SK-N-SH (cell line): ENCODE measurements around the gene ERN1. TPM values are rescaled to one million over a fixed set of nuclear protein-coding genes. Genes with fewer than 3 reads are reported as not detected.

ENCODE experiments used
- CTCF ChIA-PET: fragments of 300-600, 350-600 bp; formaldehyde crosslinking; extraction: SDS; loops from one replicate; lab custom pipeline; 2021; lab: Yijun Ruan, JAX
- POLR2A ChIA-PET: fragments of 350-600 bp; sonication (Branson Sonifier 250); formaldehyde crosslinking; extraction: SDS; loops from one replicate; lab custom pipeline; 2020; ENCODE audit warnings: antibody characterized with exemption, inconsistent platforms; lab: Yijun Ruan, JAX
- DNase-seq: peaks from one replicate; pipeline ENCODE4 v3.0.0; 2012
- H2AFZ ChIP-seq: fragments of 200-600 bp; sonication (generic); 2 replicates; pipeline ENCODE4 v1.8.1; 2016; ENCODE audit warnings: antibody characterized with exemption, mild to moderate bottlenecking, low read depth
- H3F3A ChIP-seq: fragments of 200-600 bp; sonication (generic); replicated peaks from 2 replicates; pipeline ENCODE3; 2016; ENCODE audit warnings: antibody characterized with exemption, mild to moderate bottlenecking; ENCODE audit not compliant: insufficient read depth
- H3K27ac ChIP-seq, 2 experiments: fragments of 200-500 bp in 1 of 2; fragments of 200-600 bp in 1 of 2; sonication (Bioruptor generic) in 1 of 2; sonication (generic), shearing (Covaris generic) in 1 of 2; 2 replicates each; pipeline versions ENCODE4 v1.5.1 to v1.6.1; 2014 to 2016; ENCODE audit warnings: low read depth in 2 of 2, inconsistent platforms in 1 of 2, low read length in 1 of 2, mild to moderate bottlenecking in 1 of 2, mixed read lengths in 1 of 2
- H3K27me3 ChIP-seq: fragments of 200-600 bp; sonication (generic), shearing (Covaris generic); 2 replicates; pipeline ENCODE4 v1.6.1; 2016; ENCODE audit warnings: mixed run types; ENCODE audit not compliant: insufficient read depth
- H3K36me3 ChIP-seq, 2 experiments: fragments of 200-500 bp in 1 of 2; fragments of 200-600 bp in 1 of 2; sonication (Bioruptor generic) in 1 of 2; sonication (generic) in 1 of 2; replicated peaks in 1 of 2; 2 replicates each; pipeline versions ENCODE3 to v1.5.1; 2014 to 2016; ENCODE audit warnings: low read length in 1 of 2, mild to moderate bottlenecking in 1 of 2; ENCODE audit not compliant: insufficient read depth in 2 of 2, control insufficient read depth in 1 of 2
- H3K4me1 ChIP-seq, 2 experiments: fragments of 200-500 bp in 1 of 2; fragments of 200-600 bp in 1 of 2; sonication (Bioruptor generic) in 1 of 2; sonication (generic), shearing (Covaris generic) in 1 of 2; 2 replicates each; pipeline versions ENCODE4 v1.5.1 to v1.6.1; 2014 to 2016; ENCODE audit warnings: low read depth in 1 of 2, low read length in 1 of 2, mixed run types in 1 of 2; ENCODE audit not compliant: insufficient read depth in 2 of 2, control insufficient read depth in 1 of 2
- H3K4me2 ChIP-seq: fragments of 200-600 bp; sonication (generic), shearing (Covaris generic); 2 replicates; pipeline ENCODE4 v1.6.1; 2017; ENCODE audit warnings: mixed run types
- H3K4me3 ChIP-seq, 2 experiments: fragments of 200-500 bp in 1 of 2; fragments of 200-600 bp in 1 of 2; sonication (Bioruptor generic) in 1 of 2; sonication (generic), shearing (Covaris generic) in 1 of 2; 2 replicates each; pipeline versions ENCODE4 v1.5.1 to v1.8.1; 2014 to 2016; ENCODE audit warnings: low read depth in 2 of 2, inconsistent platforms in 1 of 2, low read length in 1 of 2, mild to moderate bottlenecking in 1 of 2, mixed read lengths in 1 of 2, moderate library complexity in 1 of 2
- H3K79me2 ChIP-seq: fragments of 200-600 bp; sonication (generic); 2 replicates; pipeline ENCODE4 v1.8.1; 2017; ENCODE audit warnings: mild to moderate bottlenecking; ENCODE audit not compliant: insufficient read depth
- H3K9ac ChIP-seq: fragments of 200-600 bp; sonication (generic); 2 replicates; pipeline ENCODE4 v1.6.1; 2017; ENCODE audit warnings: mixed run types
- H3K9me2 ChIP-seq: fragments of 200-600 bp; sonication (generic); 2 replicates; pipeline ENCODE4 v1.6.1; 2017; ENCODE audit warnings: mixed run types
- H3K9me3 ChIP-seq: fragments of 200-600 bp; sonication (generic); 2 replicates; pipeline ENCODE4 v1.6.1; 2017; ENCODE audit warnings: mixed run types, mild to moderate bottlenecking, moderate library complexity
- H4K20me1 ChIP-seq: fragments of 200-600 bp; sonication (generic); 2 replicates; pipeline ENCODE4 v1.6.1; 2017; ENCODE audit warnings: mild to moderate bottlenecking, mixed run types; ENCODE audit not compliant: insufficient read depth
- CHD2 ChIP-seq: fragments of 150-350 bp; IDR thresholded peaks from 2 replicates; pipeline ENCODE4 v1.6.1; 2018; ENCODE audit warnings: low read length; ENCODE audit not compliant: partially characterized antibody
- CTCF ChIP-seq: fragments of 200-600 bp; sonication (generic); IDR thresholded peaks from 2 replicates; pipeline ENCODE4 v1.6.1; 2017; ENCODE audit warnings: antibody characterized with exemption, mild to moderate bottlenecking, moderate library complexity
- EZH2phosphoT487 ChIP-seq: fragments of 200-600 bp; sonication (generic); IDR thresholded peaks from 2 replicates; pipeline ENCODE4 v1.6.1; 2017; ENCODE audit warnings: low read depth, mixed run types, mild to moderate bottlenecking, antibody characterized with exemption, moderate library complexity, borderline replicate concordance
- FOXJ3 ChIP-seq: sonication (generic); formaldehyde crosslinking; IDR thresholded peaks from 2 replicates; pipeline ENCODE4 v1.5.1; 2020; ENCODE audit warnings: mild to moderate bottlenecking, missing genetic modification reagents
- FOXM1 ChIP-seq: IDR thresholded peaks from 2 replicates; pipeline ENCODE4 v1.4.0; 2012; ENCODE audit warnings: low read depth, mild to moderate bottlenecking
- IRF3 ChIP-seq: fragments of 150-350 bp; IDR thresholded peaks from 2 replicates; pipeline ENCODE4 v1.6.1; 2016; ENCODE audit warnings: mild to moderate bottlenecking, low read depth, low read length
- MXI1 ChIP-seq: IDR thresholded peaks from 2 replicates; pipeline ENCODE4 v1.6.1; 2012; ENCODE audit warnings: mild to moderate bottlenecking, low read depth, low read length, improper control_type of control experiment
- NRF1 ChIP-seq: IDR thresholded peaks from 2 replicates; pipeline ENCODE4 v1.6.1; 2012; ENCODE audit warnings: low read depth, mild to moderate bottlenecking, low read length
- PBX3 ChIP-seq: IDR thresholded peaks from 2 replicates; pipeline ENCODE4; 2012
- POLR2AphosphoS5 ChIP-seq: IDR thresholded peaks from 2 replicates; pipeline ENCODE4 v1.6.1; 2012; ENCODE audit warnings: low read depth, low read length
- RCOR1 ChIP-seq: fragments of 150-350 bp; IDR thresholded peaks from 2 replicates; pipeline ENCODE4 v1.6.1; 2017; ENCODE audit warnings: antibody characterized with exemption, low read length
- RFX5 ChIP-seq: IDR thresholded peaks from 2 replicates; pipeline ENCODE4 v1.6.1; 2012; ENCODE audit warnings: mild to moderate bottlenecking, improper control_type of control experiment, low read length
- RXRA ChIP-seq: IDR thresholded peaks from 2 replicates; pipeline ENCODE4 v1.4.0; 2012; ENCODE audit warnings: low read depth, mild to moderate bottlenecking, borderline replicate concordance
- SIN3A ChIP-seq: IDR thresholded peaks from 2 replicates; pipeline ENCODE4 v1.6.1; 2012; ENCODE audit warnings: low read depth, mild to moderate bottlenecking, low read length, moderate library complexity, borderline replicate concordance
- SMC3 ChIP-seq: IDR thresholded peaks from 2 replicates; pipeline ENCODE4 v1.6.1; 2012; ENCODE audit warnings: low read depth, low read length, improper control_type of control experiment
- TAF1 ChIP-seq: IDR thresholded peaks from 2 replicates; pipeline ENCODE4 v1.6.1; 2012; ENCODE audit warnings: low read depth, mild to moderate bottlenecking, low read length, moderate library complexity, borderline replicate concordance
- TEAD4 ChIP-seq: IDR thresholded peaks from 2 replicates; pipeline ENCODE4 v1.4.0; 2012; ENCODE audit warnings: mild to moderate bottlenecking, borderline replicate concordance; ENCODE audit not compliant: insufficient read depth
- USF2 ChIP-seq: fragments of 150-350 bp; IDR thresholded peaks from 2 replicates; pipeline ENCODE4 v1.6.1; 2017; ENCODE audit warnings: antibody characterized with exemption, low read length, low read depth, borderline replicate concordance
- ZBTB33 ChIP-seq: IDR thresholded peaks from 2 replicates; pipeline ENCODE4 v1.4.0; 2012; ENCODE audit warnings: low read depth, borderline replicate concordance
- WGBS: methylation state at CpG from one replicate; pipeline ENCODE4 v1.1.6; 2017; ENCODE audit warnings: low lambda C conversion rate; 5-methylcytosine and 5-hydroxymethylcytosine counted together
- polyA plus RNA-seq, 3 experiments: library from polyadenylated mRNA; depleted of rRNA; stranded (reverse); fragments of >200 nt; gene quantifications; 2 replicates each; pipeline ENCODE4 v1.2.3, GENCODE V29; 2012

The ERN1 gene
- polyA plus RNA-seq, 1 of the 3 experiments (the other 2 are of a cell fraction), result 7.3 TPM

GRCh38 chr17:64147110-64148016, 17.4 kb upstream of the ERN1 start (continued):
- TF ChIP-seq RXRA, result no peak
- no peak for TF ChIP-seq FOXJ3
- no peak for TF ChIP-seq USF2
- no peak for TF ChIP-seq NRF1
- no peak for TF ChIP-seq IRF3
- TF ChIP-seq RCOR1, result peak; percentile 12; the same call in 1 of the 2 replicates
- no peak for TF ChIP-seq EZH2phosphoT487
- TF ChIP-seq TEAD4, result no peak
- TF ChIP-seq RFX5, result no peak
- peak; percentile 94 for TF ChIP-seq POLR2AphosphoS5
- TF ChIP-seq FOXM1, result no peak

GRCh38 chr17:64146418-64147109, 16.6 kb upstream of the ERN1 start:
- POLR2A ChIA-PET, result interaction anchor here (0.7 to 5.3 kb wide), 35 partner anchors 8 to 516 kb away, joined by 3 to 99 read pairs (median 5); partner anchors contain the start of genes CEP95, DDX5, ERN1 and SMURF2
- CTCF ChIA-PET, result interaction anchor here (0.8 to 29.1 kb wide), 20 partner anchors 10 to 279 kb away, joined by 3 to 810 read pairs (median 5); partner anchors contain the start of genes ERN1 and ICAM2
- peak; percentile 73 for DNase-seq

More at GRCh38 chr17:64146418-64147109, 16.6 kb upstream of the ERN1 start:
- Histone ChIP-seq H3F3A (peaks cover 50% of the 10 kb centered on the region), H2AFZ (no peak overlapping the region), H3K4me3 (peak overlapping the region; percentile 73 to 80), H3K27me3 (no peaks in the 10 kb centered on the region), H3K4me1 (peaks cover 11 to 29% of the 10 kb centered on the region in 2 experiments), H3K4me2 (peak overlapping the region; percentile 99), H3K9ac (peak overlapping the region; percentile 84), H3K79me2 (peaks cover 16% of the 10 kb centered on the region; the same call in 1 of the 2 replicates), H3K27ac (peak overlapping the region; percentile 65 to 97), H3K9me3 (no peaks in the 10 kb centered on the region), H3K9me2 (no peaks in the 10 kb centered on the region), H4K20me1 (0 out of 2 replicates have a peak, but pooled peaks cover 6% of the 10 kb centered on the region), H3K36me3 (peaks cover 32 to 42% of the 10 kb centered on the region in 2 experiments)
- TF ChIP-seq SIN3A (no peak; the same call in 1 of the 2 replicates), PBX3 (0 out of 2 replicates have a peak, but pooled peaks have one; percentile 14), TAF1 (0 out of 2 replicates have a peak, but pooled peaks have one; percentile 20), ZBTB33 (0 out of 2 replicates have a peak, but pooled peaks have one; percentile 61), TEAD4 (no peak), CHD2 (peak; percentile 4), CTCF (no peak), MXI1 (peak; percentile 27; the same call in 1 of the 2 replicates), SMC3 (0 out of 2 replicates have a peak, but pooled peaks have one; percentile 2)
- WGBS, result 2% methylated on average over 34 of the region's 34 CpGs
